Activated T-helper 9 cell treated with anti-CD3 and anti-CD28 coated beads, Interleukin-2, amount 50 U/mL, for 16 hours (primary cell): Measurements from ENCODE around the gene DEFB116.
"Not testable (repeated sequence)": the region's sequence is repeated elsewhere in the genome, so short reads cannot be mapped to it uniquely, and the experiment has no call there.

Source experiments
- DNase-seq: peaks from one replicate; pipeline ENCODE4 v3.0.0-alpha.2; 2020; ENCODE audit warnings: low read depth

DEFB116 gene, protein sequence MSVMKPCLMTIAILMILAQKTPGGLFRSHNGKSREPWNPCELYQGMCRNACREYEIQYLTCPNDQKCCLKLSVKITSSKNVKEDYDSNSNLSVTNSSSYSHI

DNA sequence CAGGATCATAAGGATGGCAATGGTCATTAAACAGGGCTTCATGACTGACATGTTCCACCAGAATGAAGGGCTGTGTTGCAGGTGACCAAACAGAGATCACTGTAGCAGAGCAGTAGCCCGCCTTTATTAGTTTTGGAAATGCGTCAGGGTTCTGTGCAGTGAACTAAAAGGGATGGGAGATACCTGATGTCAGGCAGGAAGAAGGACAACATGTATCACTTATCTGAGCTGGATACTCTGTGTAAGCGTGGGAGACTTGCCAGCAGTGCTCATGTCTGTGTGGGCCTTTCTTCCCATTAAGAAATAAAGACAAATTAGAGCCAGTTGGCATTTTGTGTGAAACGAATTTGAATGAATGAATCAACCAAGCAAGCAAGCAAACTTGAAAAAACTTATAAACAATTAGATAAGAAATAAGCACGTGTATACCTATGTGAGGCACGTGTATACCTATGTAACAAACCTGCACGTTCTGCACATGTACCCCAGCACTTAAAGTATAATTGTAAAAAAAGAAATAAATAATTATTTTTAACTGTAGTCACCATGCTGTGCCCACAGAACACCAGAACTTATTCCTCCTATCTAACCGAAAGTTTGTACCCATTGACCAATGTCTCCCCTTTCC is at the start of gene DEFB116:
TSS of gene DEFB116 (minus strand) at position 51 of the 628 bp plus-strand sequence. CDS start at position 51, 0 bp downstream.
- DNase-seq = no peak

GRCh38 chr20:31355981-31356380 is 47.6 kb upstream of the DEFB116 start:
- DNase-seq = no peak

DNA sequence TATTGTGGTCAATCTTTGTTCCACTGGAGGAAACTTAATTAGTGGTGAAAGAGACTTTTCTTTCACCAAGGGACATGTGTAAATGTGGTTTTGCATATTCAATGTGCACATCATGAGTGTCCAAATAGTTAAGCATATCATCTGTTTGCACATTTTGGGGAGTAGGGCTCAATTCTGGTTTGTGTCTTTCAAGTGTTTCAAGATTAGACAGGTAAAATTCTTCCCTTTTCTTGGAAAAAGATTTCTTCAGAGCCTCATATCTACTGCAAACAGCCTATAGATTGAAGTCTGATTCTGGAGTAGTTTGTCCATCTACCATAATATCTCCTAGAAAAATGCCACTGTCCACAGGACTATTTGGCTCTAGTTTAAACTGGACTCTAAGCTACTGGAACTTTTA is 33.1 kb upstream of the DEFB116 start:
- DNase-seq = no peak

GRCh38 chr20:31330893-31331292 is 22.5 kb upstream of the DEFB116 start:
- no peak for DNase-seq

DNA sequence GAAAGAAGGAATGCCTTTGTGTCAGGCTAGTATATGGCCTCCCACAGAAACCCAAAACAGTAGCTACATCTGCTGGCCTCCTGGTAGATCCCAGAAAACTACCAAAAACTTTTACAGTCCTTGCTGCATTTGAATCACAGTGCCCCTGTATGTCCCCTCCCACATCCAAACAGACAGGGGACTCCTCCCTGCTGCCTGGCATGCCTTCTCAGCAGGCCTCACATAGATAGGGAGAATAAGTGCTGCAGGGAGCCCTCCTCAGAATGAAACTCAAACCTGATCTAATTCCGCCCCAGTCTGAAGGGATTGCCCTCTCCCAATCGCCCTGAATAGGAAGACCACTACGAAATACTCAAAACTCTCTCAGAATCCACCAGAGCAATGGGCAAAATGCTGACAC is 14.1 kb upstream of the DEFB116 start:
- DNase-seq = no peak

- DNase-seq = not testable (repeated sequence)
These were observed 23.4 kb downstream of the DEFB116 start for GRCh38 chr20:31284964-31285363.

GRCh38 chr20:31278178-31278577 is 30.2 kb downstream of the DEFB116 start:
- no peak for DNase-seq

GRCh38 chr20:31274441-31274840 is 33.9 kb downstream of the DEFB116 start:
- DNase-seq = no peak

- DNase-seq = no peak
These were observed 48.0 kb downstream of the DEFB116 start for GRCh38 chr20:31260326-31260932.

GRCh38 chr20:31257364-31257763 is 51.0 kb downstream of the DEFB116 start, which contains the start of gene DEFB115:
TSS of gene DEFB115 (plus strand) at chr20:31257664. CDS start at chr20:31257664, 0 bp downstream.
- no peak for DNase-seq

- no peak for DNase-seq
These were observed 51.4 kb downstream of the DEFB116 start for GRCh38 chr20:31256959-31257358.
